ENCODE data around the gene SLC1A3. TPM values are rescaled to one million over a fixed set of nuclear protein-coding genes. Genes with fewer than 3 reads are reported as not detected.

The SLC1A3 gene
- total and polyA plus RNA-seq, 2 of the 4 experiments (the other 2 are of a cell fraction), result 0.27 to 1.3 TPM

- Histone ChIP-seq H3K79me1 (ENCODE audit: low read depth in 1 of 2, low read length in 2 of 2) (no peaks in the 10 kb centered on the region), H3K9me3 (ENCODE audit: control insufficient read depth, insufficient read depth, low read length) (no peaks in the 10 kb centered on the region), H2BK120ac (ENCODE audit: low read depth, low read length) (no peak overlapping the region), H4K5ac (ENCODE audit: low read depth, low read length) (no peak overlapping the region), H2BK5ac (ENCODE audit: low read depth, low read length, poor library complexity, severe bottlenecking) (no peak overlapping the region), H3K27ac (ENCODE audit: insufficient read depth, low read length) (no peak overlapping the region), H2BK15ac (ENCODE audit: low read depth, low read length) (no peak overlapping the region), H2BK20ac (ENCODE audit: low read depth, low read length) (no peak overlapping the region), H3K4me3 (ENCODE audit: insufficient read depth, low read depth, low read length) (no peak overlapping the region), H3K9me1 (ENCODE audit: insufficient read depth, low read length) (no peaks in the 10 kb centered on the region; the same call in 1 of the 2 replicates), H3K36me3 (ENCODE audit: control insufficient read depth, insufficient read depth, low read length) (no peaks in the 10 kb centered on the region), H2AK9ac (replicated peaks; ENCODE audit: low read depth, low read length, poor library complexity) (no peak overlapping the region), H4K8ac (ENCODE audit: low read depth in 2 of 2, low read length in 2 of 2) (no peak overlapping the region), H3K4ac (ENCODE audit: low read depth, low read length) (no peak overlapping the region), H4K91ac (ENCODE audit: insufficient read depth, low read depth, low read length) (no peak overlapping the region), H3K4me2 (ENCODE audit: low read depth, low read length) (no peak overlapping the region), H3K4me1 (ENCODE audit: control insufficient read depth, insufficient read depth, low read length) (peaks cover 2% of the 10 kb centered on the region; the same call in 1 of the 2 replicates), H3K9ac (ENCODE audit: low read depth, low read length) (no peak overlapping the region), H2AK5ac (ENCODE audit: low read depth, low read length) (no peak overlapping the region), H3K23ac (ENCODE audit: low read depth, low read length) (no peak overlapping the region), H3K18ac (ENCODE audit: low read depth, low read length) (no peak overlapping the region), H4K20me1 (ENCODE audit: insufficient read depth, low read length) (no peaks in the 10 kb centered on the region), H3K14ac (replicated peaks; ENCODE audit: low read depth, low read length) (no peak overlapping the region), H3K56ac (ENCODE audit: extremely low read depth, insufficient read depth, low read length) (no peak overlapping the region), H3K27me3 (ENCODE audit: control insufficient read depth, insufficient read depth, low read length) (no peaks in the 10 kb centered on the region), H2AFZ (replicated peaks; ENCODE audit: low read length, poor library complexity) (no peak overlapping the region)
- dilution Hi-C loops (cut with HindIII; ENCODE audit: low sequenced_read_pairs, unreplicated experiment), result no loop called here
- intact Hi-C loops (cut with micrococcal nuclease), result no loop called here
- no peak for TF ChIP-seq BHLHE40 (IDR thresholded peaks at IDR 0.05; ENCODE audit: low read depth, low read length)
- no peak for TF ChIP-seq CHD1 (IDR thresholded peaks at IDR 0.05; ENCODE audit: low read depth, low read length)
- no peak for TF ChIP-seq CEBPB (IDR thresholded peaks at IDR 0.05; ENCODE audit: low read depth, low read length)
- TF ChIP-seq MXI1 (IDR thresholded peaks at IDR 0.05; ENCODE audit: borderline replicate concordance, low read depth, low read length), result no peak
- TF ChIP-seq, protein P1, sequence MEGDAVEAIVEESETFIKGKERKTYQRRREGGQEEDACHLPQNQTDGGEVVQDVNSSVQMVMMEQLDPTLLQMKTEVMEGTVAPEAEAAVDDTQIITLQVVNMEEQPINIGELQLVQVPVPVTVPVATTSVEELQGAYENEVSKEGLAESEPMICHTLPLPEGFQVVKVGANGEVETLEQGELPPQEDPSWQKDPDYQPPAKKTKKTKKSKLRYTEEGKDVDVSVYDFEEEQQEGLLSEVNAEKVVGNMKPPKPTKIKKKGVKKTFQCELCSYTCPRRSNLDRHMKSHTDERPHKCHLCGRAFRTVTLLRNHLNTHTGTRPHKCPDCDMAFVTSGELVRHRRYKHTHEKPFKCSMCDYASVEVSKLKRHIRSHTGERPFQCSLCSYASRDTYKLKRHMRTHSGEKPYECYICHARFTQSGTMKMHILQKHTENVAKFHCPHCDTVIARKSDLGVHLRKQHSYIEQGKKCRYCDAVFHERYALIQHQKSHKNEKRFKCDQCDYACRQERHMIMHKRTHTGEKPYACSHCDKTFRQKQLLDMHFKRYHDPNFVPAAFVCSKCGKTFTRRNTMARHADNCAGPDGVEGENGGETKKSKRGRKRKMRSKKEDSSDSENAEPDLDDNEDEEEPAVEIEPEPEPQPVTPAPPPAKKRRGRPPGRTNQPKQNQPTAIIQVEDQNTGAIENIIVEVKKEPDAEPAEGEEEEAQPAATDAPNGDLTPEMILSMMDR (conservative IDR thresholded peaks at IDR 0.05; ENCODE audit: low read depth, low read length), result no peak
- TF ChIP-seq, protein P2, sequence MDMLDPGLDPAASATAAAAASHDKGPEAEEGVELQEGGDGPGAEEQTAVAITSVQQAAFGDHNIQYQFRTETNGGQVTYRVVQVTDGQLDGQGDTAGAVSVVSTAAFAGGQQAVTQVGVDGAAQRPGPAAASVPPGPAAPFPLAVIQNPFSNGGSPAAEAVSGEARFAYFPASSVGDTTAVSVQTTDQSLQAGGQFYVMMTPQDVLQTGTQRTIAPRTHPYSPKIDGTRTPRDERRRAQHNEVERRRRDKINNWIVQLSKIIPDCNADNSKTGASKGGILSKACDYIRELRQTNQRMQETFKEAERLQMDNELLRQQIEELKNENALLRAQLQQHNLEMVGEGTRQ (IDR thresholded peaks at IDR 0.05; ENCODE audit: low read depth, low read length), result no peak
- no peak for TF ChIP-seq RAD21 (IDR thresholded peaks at IDR 0.05; ENCODE audit: low read length)
- TF ChIP-seq, protein P3, sequence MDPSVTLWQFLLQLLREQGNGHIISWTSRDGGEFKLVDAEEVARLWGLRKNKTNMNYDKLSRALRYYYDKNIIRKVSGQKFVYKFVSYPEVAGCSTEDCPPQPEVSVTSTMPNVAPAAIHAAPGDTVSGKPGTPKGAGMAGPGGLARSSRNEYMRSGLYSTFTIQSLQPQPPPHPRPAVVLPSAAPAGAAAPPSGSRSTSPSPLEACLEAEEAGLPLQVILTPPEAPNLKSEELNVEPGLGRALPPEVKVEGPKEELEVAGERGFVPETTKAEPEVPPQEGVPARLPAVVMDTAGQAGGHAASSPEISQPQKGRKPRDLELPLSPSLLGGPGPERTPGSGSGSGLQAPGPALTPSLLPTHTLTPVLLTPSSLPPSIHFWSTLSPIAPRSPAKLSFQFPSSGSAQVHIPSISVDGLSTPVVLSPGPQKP (IDR thresholded peaks at IDR 0.05; ENCODE audit: borderline replicate concordance, low read depth, low read length), result no peak
- no peak for TF ChIP-seq FOS (IDR thresholded peaks at IDR 0.05; ENCODE audit: low read depth, low read length)
- no peak for TF ChIP-seq MAZ (IDR thresholded peaks at IDR 0.05; ENCODE audit: borderline replicate concordance, low read depth, low read length)
- no peak for TF ChIP-seq POLR2A (IDR thresholded peaks at IDR 0.05; ENCODE audit: low read depth, low read length)
- no peak for TF ChIP-seq RCOR1 (IDR thresholded peaks at IDR 0.05; ENCODE audit: insufficient replicate concordance, low read length)
- no peak for TF ChIP-seq RFX5 (IDR thresholded peaks at IDR 0.05; ENCODE audit: low read depth, low read length)
- TF ChIP-seq NFE2L2 (IDR thresholded peaks at IDR 0.05; ENCODE audit: low read depth, low read length), result no peak
- no peak for TF ChIP-seq MAFK (IDR thresholded peaks at IDR 0.05; ENCODE audit: low read depth, low read length)
- TF ChIP-seq SMC3 (IDR thresholded peaks at IDR 0.05; ENCODE audit: low read depth, low read length), result no peak
- POLR2A ChIA-PET (ENCODE audit: unreplicated experiment), result no interaction called here
- CTCF ChIA-PET, result interaction anchor here (0.8 kb wide), 1 partner anchor 26 kb away, joined by 3 read pairs; no protein-coding TSS in a partner anchor
- in situ Hi-C loops (cut with MboI; ENCODE audit: low sequenced_read_pairs), result no loop called here
- DNase-seq (no peak), ATAC-seq (ENCODE audit: low read depth) (no peak)
- no TSS peak for BruUV-seq (replicated peaks)
- no CpG with 5 or more reads among the region's 3 CpGs for WGBS, 2 experiments (ENCODE audit: extremely low coverage in 2 of 2, insufficient read length in 1 of 2)
These were observed 58.4 kb downstream of the SLC1A3 start for GRCh38 chr5:36664766-36665165.
